NCI-H748 treated with DMSO at 0.1 percent for 48 hours (cell line): ENCODE data around the gene PCYT2.

Experiments
- DNase-seq: peaks from one replicate; lab custom pipeline; 2025; lab: John Stamatoyannopoulos, UW

Gene PCYT2

GRCh38 chr17:81912441-81913309, 1.5 kb upstream of the PCYT2 start:
- DNase-seq, result no peak

GRCh38 chr17:81911969-81912368, 770 bp upstream of the PCYT2 start:
- no peak for DNase-seq

GRCh38 chr17:81910840-81911276, 341 bp downstream of the PCYT2 start:
- DNase-seq, result no peak

- DNase-seq, result no peak
Measured at GRCh38 chr17:81909966-81910839, 996 bp downstream of the PCYT2 start.

- DNase-seq, result no peak
Measured at GRCh38 chr17:81909231-81909630, 2.0 kb downstream of the PCYT2 start.

- DNase-seq, result no peak
Measured at GRCh38 chr17:81908793-81909192, 2.4 kb downstream of the PCYT2 start.

- no peak for DNase-seq
Measured at GRCh38 chr17:81907219-81908145, 3.7 kb downstream of the PCYT2 start.

- DNase-seq, result no peak
Measured at GRCh38 chr17:81906476-81907218, 4.6 kb downstream of the PCYT2 start.

GRCh38 chr17:81905993-81906392, 5.2 kb downstream of the PCYT2 start:
- DNase-seq, result no peak

- DNase-seq, result no peak
Measured at GRCh38 chr17:81905424-81905875, 5.7 kb downstream of the PCYT2 start.

GRCh38 chr17:81904600-81905423, 6.4 kb downstream of the PCYT2 start:
- DNase-seq, result no peak

- no peak for DNase-seq
Measured at GRCh38 chr17:81903896-81904599, 7.2 kb downstream of the PCYT2 start.

- no peak for DNase-seq
Measured at GRCh38 chr17:81903415-81903831, 7.8 kb downstream of the PCYT2 start.

GRCh38 chr17:81902653-81903414, 8.4 kb downstream of the PCYT2 start:
- DNase-seq, result no peak

GRCh38 chr17:81902023-81902652, 9.1 kb downstream of the PCYT2 start, which contains the start of gene NPB:
Gene NPB (plus strand): TSS chr17:81902238. CDS start chr17:81902278, 40 bp downstream.
- no peak for DNase-seq

GRCh38 chr17:81901167-81902022, 9.8 kb downstream of the PCYT2 start:
- DNase-seq, result no peak

- DNase-seq, result no peak
Measured at GRCh38 chr17:81900181-81900820, 10.9 kb downstream of the PCYT2 start.
